Pancreas (tissue), 10 donors: Measurements from ENCODE around the gene BLID. TPM values are rescaled to one million over a fixed set of nuclear protein-coding genes. Genes with fewer than 3 reads are reported as not detected.

Experiments
- ATAC-seq, 4 donors: fragments of 200-7000 bp; cut with Tn5 transposase; one replicate each; pipeline versions ENCODE4 v1.8.0 to v1.9.1; 2020; ENCODE audit warnings: mild to moderate bottlenecking in 4 of 4, moderate library complexity in 4 of 4
- DNase-seq, 6 donors: peaks; one replicate each; pipeline ENCODE4 v3.0.0-alpha.2; 2020
- FAIRE-seq: peaks from 2 replicates; lab custom pipeline; 2012; peaks lifted over from hg19 to GRCh38; lab: Jason Lieb, UNC
- H3K27ac ChIP-seq, 4 donors: fragments of 200-600 bp; sonication (generic); 1 replicate in 3 of 4; 2 replicates in 1 of 4; pipeline versions ENCODE4 v1.5.0 to v1.8.0; 2020
- H3K27me3 ChIP-seq, 4 donors: fragments of 200-600 bp; one replicate each; pipeline ENCODE4 v1.8.0; 2021
- H3K36me3 ChIP-seq, 3 donors: fragments of 200-600 bp; sonication (generic) in 1 of 3; one replicate each; pipeline versions ENCODE4 v1.5.0 to v1.8.0; 2020 to 2021
- H3K4me1 ChIP-seq, 3 donors: fragments of 200-600 bp; one replicate each; pipeline ENCODE4 v1.8.0; 2021
- H3K4me3 ChIP-seq, 4 donors: fragments of 200-600 bp; sonication (generic) in 2 of 4; one replicate each; pipeline versions ENCODE4 v1.5.0 to v1.8.0; 2020 to 2021
- H3K9me3 ChIP-seq, 4 donors: fragments of 200-600 bp; one replicate each; pipeline ENCODE4 v1.8.0; 2021
- WGBS, 2 donors: extraction: QIAGEN DNeasy Blood & Tissue Kit; methylation state at CpG; one replicate each; pipeline ENCODE4 v1.1.7; 2013; 5-methylcytosine and 5-hydroxymethylcytosine counted together
- intact Hi-C, 3 donors: fragments of 100-400 bp; cut with DNase I; formaldehyde crosslinking; loops; one replicate each; pipeline versions ENCODE4 v1.11.1 to v1.14.2; 2022
- polyA plus RNA-seq, 2 donors: library from polyadenylated mRNA; stranded (reverse); fragments of 200-250 nt; gene quantifications; one replicate each; pipeline ENCODE4 v1.2.3, GENCODE V29; 2013
- total RNA-seq, 6 donors: library from RNA; stranded (reverse); fragmentation: NEBNext Ultra II Directional in 4 of 6; extraction: Animal tissue kit (Norgen Biotek cat#: 25700) in 4 of 6; gene quantifications; one replicate each; pipeline versions ENCODE4 v1.2.1 to v1.2.4, GENCODE V29; 2021 to 2023
- TF ChIP-seq, protein P1 (sequence below), 4 donors: fragments of 200-600 bp; sonication (generic) in 3 of 4; IDR thresholded peaks; one replicate each; pipeline versions ENCODE4 v1.5.0 to v1.8.0; 2021; ENCODE audit warnings: antibody characterized with exemption in 4 of 4
- donor health status: healthy with polysubstance abuse.
- donor health status: DM: no; HTN: no; CAD: no; lungs with moderate emphysema.
- donor health status: DM: no; HTN: no; CAD: no.
- donor health status: control.
- donor health status: control.
- donor health status: Bipolar disorder and iron deficiency.
- donor health status: DM: yes; HTN: yes; CAD: no.
- donor health status: DM: no; HTN: no; CAD: no.
- donor health status: DM: no; HTN: no; CAD: no.
- donor health status: DM: yes; HTN: yes; CAD: no.

BLID gene
- total and polyA plus RNA-seq, 8 donors, result not detected

DNA sequence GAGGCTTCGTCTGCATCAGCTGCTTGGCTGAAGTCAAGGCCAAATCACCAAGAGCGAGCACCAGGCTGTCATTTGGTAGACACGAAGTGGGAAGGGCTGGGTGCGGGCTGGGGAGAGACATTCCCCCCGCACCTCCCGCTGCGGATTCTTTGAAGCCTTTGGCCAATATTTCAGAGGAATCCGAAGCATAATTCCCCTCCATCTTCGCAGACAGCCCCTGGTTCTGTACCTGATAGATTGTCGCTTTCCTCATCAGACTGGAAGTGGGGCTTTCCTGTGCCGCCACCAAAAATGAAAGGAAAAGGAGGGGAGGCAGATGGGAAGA is 15.3 kb downstream of the BLID start:
- H3K27me3 ChIP-seq, result peaks cover 0 to 6% (median 3%) of the 10 kb centered on the region in 4 donors
- H3K4me1 ChIP-seq, result no peaks in the 10 kb centered on the region
- TF ChIP-seq, protein P1, sequence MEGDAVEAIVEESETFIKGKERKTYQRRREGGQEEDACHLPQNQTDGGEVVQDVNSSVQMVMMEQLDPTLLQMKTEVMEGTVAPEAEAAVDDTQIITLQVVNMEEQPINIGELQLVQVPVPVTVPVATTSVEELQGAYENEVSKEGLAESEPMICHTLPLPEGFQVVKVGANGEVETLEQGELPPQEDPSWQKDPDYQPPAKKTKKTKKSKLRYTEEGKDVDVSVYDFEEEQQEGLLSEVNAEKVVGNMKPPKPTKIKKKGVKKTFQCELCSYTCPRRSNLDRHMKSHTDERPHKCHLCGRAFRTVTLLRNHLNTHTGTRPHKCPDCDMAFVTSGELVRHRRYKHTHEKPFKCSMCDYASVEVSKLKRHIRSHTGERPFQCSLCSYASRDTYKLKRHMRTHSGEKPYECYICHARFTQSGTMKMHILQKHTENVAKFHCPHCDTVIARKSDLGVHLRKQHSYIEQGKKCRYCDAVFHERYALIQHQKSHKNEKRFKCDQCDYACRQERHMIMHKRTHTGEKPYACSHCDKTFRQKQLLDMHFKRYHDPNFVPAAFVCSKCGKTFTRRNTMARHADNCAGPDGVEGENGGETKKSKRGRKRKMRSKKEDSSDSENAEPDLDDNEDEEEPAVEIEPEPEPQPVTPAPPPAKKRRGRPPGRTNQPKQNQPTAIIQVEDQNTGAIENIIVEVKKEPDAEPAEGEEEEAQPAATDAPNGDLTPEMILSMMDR (IDR thresholded peaks at IDR 0.05), result no peak
- peak; percentile 33 to 56 (median 46) for ATAC-seq
- intact Hi-C loops, result loop anchor here in 2 of 3 donors (5.0 to 10.0 kb wide), 2 partner anchors 443 to 446 kb away; no protein-coding TSS in a partner anchor
- 12 to 18% methylated on average over 10 to 11 of the region's 11 CpGs for WGBS, 2 donors
- FAIRE-seq, result no peak
- DNase-seq, result peak; percentile 16 to 57 (median 22)
- peak overlapping the region in 3 of 4 donors; percentile 4 to 42 (median 33) for H3K4me3 ChIP-seq
- no peaks in the 10 kb centered on the region for H3K36me3 ChIP-seq
- H3K27ac ChIP-seq, result peak overlapping the region; percentile 35 to 83 (median 62)
- H3K9me3 ChIP-seq, result no peaks in the 10 kb centered on the region

DNA sequence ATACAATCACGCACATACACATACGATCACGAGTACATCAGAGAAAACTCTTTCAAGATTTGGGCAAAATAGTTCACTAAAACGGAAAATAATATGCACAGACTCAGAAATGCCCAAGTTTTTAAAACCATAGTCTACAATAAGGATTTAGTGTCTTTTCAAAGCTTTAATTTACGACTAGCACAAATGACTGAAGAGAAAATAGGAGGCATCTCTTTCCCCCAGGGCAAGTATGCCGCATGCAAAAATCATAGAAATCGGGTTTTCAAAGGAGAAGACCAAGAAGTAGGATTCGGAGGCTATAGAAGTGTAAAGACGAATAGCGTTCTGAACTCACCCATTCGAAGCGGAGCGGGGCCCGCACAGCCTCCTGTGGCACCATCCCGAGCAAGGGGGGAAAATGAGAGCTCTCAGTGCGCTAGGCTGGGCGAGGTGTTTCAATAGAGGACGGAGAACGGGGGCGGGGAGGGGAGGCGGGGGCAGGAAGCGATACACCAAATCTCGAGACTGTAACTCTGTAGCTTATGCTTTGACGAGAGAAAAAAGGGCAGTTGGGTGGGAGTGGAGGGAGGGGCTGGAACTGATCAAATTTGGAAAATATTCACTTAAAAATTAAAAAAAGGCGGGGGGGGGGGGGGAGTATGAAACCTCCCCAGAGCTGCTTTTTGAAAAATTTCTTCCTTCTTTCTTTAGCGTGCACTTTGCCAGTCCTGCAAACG is 15.8 kb downstream of the BLID start:
- WGBS, 2 donors, result 12% methylated on average over 27 of the region's 27 CpGs
- no peaks in the 10 kb centered on the region for H3K4me1 ChIP-seq
- FAIRE-seq (no peak), ATAC-seq (peak; percentile 53 to 71 (median 66)), DNase-seq (peak; percentile 11 to 60 (median 24))
- peak overlapping the region in 3 of 4 donors; percentile 7 to 42 (median 33) for H3K4me3 ChIP-seq
- H3K27me3 ChIP-seq, result peaks cover 0 to 6% (median 3%) of the 10 kb centered on the region in 4 donors
- peak overlapping the region; percentile 35 to 83 (median 62) for H3K27ac ChIP-seq
- TF ChIP-seq, protein P1 (IDR thresholded peaks at IDR 0.05), result no peak
- H3K36me3 ChIP-seq, result no peaks in the 10 kb centered on the region
- no peaks in the 10 kb centered on the region for H3K9me3 ChIP-seq
- intact Hi-C loops, result loop anchor here in 2 of 3 donors (5.0 to 10.0 kb wide), 2 partner anchors 443 to 445 kb away; no protein-coding TSS in a partner anchor

DNA sequence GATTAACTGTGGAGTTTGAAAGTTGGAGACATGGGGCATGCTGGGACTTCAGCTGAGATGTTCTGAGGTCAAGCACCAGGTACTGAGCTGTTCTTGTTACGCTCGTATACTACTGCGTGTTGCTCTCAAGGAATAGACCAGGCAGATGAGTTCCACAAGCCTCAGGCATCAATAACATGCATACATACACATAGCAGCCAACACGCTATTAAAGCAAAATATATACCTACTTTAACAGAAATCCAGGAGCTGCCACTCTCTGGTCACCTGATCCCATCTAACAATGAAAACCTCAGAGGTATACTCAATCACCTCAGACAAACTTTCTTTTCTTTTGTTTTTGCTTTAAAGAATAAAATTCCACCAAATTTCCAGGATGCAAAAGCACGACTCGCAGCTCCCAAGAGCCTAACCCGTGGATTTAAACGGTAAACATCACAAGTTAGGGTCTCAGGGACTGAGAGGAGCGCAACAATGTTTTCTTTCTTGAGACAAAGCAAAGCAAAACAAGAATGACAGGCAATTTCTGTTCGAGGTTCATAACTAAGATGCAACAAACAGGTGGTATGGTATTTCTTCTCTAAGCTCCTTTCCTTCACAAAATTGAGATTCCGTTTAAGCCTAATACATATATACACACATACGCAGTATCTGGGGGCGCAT is 16.5 kb downstream of the BLID start:
- Histone ChIP-seq H3K27me3 (peaks cover 0 to 6% (median 3%) of the 10 kb centered on the region in 4 donors), H3K4me1 (no peaks in the 10 kb centered on the region), H3K9me3 (no peaks in the 10 kb centered on the region), H3K27ac (peak overlapping the region in 3 of 4 donors; percentile 31 to 83 (median 78)), H3K4me3 (peak overlapping the region in 3 of 4 donors; percentile 7 to 42 (median 33)), H3K36me3 (no peaks in the 10 kb centered on the region)
- intact Hi-C loops, result loop anchor here in 2 of 3 donors (5.0 to 10.0 kb wide), 2 partner anchors 442 to 445 kb away; no protein-coding TSS in a partner anchor
- TF ChIP-seq, protein P1 (IDR thresholded peaks at IDR 0.05), result no peak
- FAIRE-seq, result no peak
- 35 to 41% methylated on average over 13 of the region's 13 CpGs for WGBS, 2 donors
- ATAC-seq, result peak in 2 of 4 donors; percentile 26 to 28
- no peak for DNase-seq

DNA sequence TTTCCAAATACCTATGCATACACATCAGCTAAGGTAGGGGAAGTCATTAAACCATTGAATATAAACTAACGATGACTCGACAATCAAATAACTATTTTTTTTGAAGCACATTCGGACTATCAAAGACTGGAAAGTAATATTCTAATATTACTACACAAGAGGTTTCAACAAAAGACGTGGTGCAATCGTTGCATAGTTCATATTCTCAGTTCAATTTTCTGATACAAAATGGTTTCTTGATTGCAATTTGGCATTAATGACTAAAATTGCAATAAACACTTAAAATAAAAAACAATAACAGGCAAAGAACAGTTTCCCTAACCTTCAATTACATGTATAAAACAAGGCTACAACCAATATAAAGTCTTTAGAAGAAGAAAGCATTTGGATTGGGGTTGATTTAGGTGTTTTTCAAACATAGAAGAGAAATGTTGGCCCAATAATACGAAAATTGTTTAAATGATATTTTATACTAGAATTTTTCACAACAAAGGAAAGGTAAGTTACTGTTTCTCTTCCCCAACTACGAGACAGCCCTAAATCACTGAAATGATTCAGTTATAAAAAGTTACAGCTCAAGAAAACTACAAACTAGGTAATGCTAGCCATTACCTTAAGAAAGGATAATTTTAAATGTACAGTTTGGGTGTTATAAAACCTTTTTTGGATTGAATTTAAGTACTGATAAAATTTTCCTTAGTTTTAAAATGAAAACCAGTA is 17.6 kb downstream of the BLID start:
- peak overlapping the region in 3 of 4 donors; percentile 4 to 42 (median 33) for H3K4me3 ChIP-seq
- WGBS, 2 donors, result 31 to 39% methylated on average over 7 of the region's 7 CpGs
- FAIRE-seq, result no peak

More for the DNA sequence above, 17.6 kb downstream of the BLID start:
- H3K9me3 ChIP-seq, result no peaks in the 10 kb centered on the region
- H3K27me3 ChIP-seq, result peaks cover 0 to 6% (median 3%) of the 10 kb centered on the region in 4 donors
- H3K27ac ChIP-seq, result peak overlapping the region in 3 of 4 donors; percentile 22 to 83 (median 78)
- no peak for DNase-seq
- H3K4me1 ChIP-seq, result no peaks in the 10 kb centered on the region
- TF ChIP-seq, protein P1 (IDR thresholded peaks at IDR 0.05), result no peak
- no peak for ATAC-seq
- intact Hi-C loops, result no loop called here
- H3K36me3 ChIP-seq, result no peaks in the 10 kb centered on the region
